ENCODE measurements around the gene C10orf120.

Gene C10orf120

GRCh38 chr10:122703483-122704448 lies 4.1 kb upstream of the C10orf120 start:
- no peak for DNase-seq (ENCODE audit: low read depth)

DNA sequence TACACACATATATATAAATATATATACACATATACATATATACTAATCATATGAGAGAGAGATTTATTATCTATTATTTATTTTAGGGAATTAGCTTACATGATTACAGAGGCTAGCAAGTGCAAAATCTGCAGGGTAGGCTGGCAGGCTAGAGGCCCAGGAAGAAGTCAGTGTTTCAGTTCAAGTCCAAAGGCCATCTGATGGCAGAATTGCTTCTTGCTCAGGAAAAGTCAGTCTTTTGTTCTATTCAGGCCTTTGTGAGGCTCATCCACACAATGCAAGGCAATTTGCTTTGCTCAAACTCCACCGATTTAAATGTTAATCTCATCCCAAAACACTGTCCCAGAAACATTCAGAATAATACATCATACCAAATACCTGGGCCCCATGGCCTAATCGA lies 2.6 kb upstream of the C10orf120 start:
- DNase-seq (ENCODE audit: low read depth), result no peak

DNA sequence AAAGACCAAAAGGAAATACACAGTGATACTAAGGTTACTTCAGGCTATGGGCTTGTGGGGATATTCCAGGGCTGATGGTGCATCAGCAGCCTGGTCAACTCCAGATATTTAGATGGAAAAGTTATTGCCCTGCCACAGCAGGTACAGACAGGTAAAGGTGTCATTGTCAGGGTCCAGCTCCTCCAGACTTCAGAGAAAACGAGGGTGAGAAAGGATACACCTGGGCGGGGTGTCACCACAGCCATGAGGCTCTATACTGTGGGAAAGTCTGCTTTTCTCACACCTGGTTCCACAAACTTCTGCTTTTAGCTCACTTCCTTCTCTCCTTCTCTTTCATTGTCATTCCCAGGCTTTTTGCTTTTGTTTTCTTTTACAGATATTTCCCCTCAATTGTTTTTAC lies 2.0 kb upstream of the C10orf120 start:
- DNase-seq (ENCODE audit: low read depth), result no peak

GRCh38 chr10:122696687-122697086 lies 3.0 kb downstream of the C10orf120 start:
- DNase-seq (ENCODE audit: low read depth), result no peak

GRCh38 chr10:122692744-122693143 lies 6.9 kb downstream of the C10orf120 start:
- DNase-seq (ENCODE audit: low read depth), result no peak

GRCh38 chr10:122689146-122689820 lies 10.4 kb downstream of the C10orf120 start:
- DNase-seq (ENCODE audit: low read depth), result no peak

GRCh38 chr10:122688293-122688989 lies 11.2 kb downstream of the C10orf120 start:
- no peak for DNase-seq (ENCODE audit: low read depth)

DNA sequence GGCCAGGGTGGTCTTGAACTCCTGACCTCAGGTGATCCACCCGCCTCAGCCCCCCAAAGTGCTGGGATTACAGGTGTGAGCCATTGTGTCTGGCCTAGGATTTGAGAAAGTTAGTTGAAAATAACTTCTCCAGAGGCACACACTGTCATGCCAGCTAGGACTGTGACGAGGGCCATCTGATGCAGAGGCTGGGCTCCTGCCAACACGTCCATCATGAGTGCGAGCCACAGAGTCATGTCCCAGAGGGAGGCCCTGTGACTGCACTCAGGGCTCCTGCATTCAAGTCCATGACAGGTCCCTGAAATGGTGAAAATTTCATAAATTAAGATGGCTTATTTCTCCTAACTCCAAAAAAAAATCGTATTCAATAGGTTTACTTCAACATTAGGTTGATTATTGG lies 17.1 kb downstream of the C10orf120 start:
- no peak for DNase-seq (ENCODE audit: low read depth)

- DNase-seq (ENCODE audit: low read depth), result no peak
These were observed 21.4 kb downstream of the C10orf120 start for GRCh38 chr10:122678266-122678665.

DNA sequence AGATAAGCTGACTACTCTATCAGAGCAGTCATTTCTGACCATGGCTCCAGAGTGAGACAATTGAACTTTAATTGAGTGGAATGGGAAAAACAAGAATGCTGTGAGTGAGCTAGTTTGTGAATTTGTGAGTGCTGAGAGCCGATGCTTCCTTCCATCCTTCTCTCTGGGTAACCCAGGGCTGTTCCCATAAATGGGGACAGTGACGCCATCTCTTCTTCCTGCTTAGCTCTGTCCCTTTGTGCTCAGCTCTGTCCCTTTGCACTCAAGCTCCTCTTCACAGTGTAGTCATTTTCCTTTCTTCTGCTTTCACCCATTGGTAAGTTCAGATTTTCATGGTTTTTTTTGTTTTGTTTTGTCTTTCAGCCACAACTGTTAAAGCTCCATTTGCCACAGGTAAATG lies 24.4 kb downstream of the C10orf120 start:
- DNase-seq (ENCODE audit: low read depth), result no peak

DNA sequence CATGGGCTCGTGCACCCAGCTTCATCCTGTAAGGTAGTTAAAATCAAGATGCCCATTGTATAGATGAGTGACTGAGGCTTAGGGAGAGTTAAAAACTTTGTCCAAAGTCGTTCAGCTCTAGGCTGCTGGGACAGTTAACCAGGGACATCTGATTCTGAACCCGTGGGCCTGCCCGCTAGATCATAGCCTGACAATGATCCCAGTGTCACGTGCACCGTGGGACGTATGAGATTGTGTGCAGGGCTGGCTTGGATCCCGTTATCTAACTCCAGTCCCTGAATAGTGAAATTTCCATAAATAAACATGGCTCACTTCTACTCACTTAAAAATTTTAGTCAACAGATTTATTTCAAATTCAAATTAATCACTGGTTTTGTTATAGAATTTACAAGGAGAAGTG lies 24.9 kb downstream of the C10orf120 start:
- DNase-seq (ENCODE audit: low read depth), result no peak

- DNase-seq (ENCODE audit: low read depth), result no peak
These were observed 25.9 kb downstream of the C10orf120 start for GRCh38 chr10:122673731-122674130.

- DNase-seq (ENCODE audit: low read depth), result no peak
These were observed 26.4 kb downstream of the C10orf120 start for GRCh38 chr10:122673269-122673668.

DNA sequence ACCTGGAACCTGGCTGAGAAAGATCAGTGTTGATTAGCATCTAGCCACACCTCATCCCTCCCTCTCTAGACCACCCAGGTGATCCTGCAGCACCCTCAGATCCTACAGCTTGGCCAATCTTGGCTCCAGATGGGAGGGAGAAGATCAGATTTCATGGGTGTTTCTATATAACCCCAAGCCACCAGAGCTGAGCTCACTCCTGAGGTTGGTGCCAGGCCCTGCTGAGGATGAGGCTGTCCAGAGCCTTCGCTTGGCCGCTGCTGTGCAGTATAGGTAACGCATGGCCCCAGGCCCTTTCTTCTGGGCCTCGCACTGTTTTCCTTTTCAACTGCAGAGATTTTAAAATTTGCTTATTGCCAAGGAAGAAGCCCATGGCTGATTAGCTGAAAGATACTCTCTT lies 27.0 kb downstream of the C10orf120 start:
- DNase-seq (ENCODE audit: low read depth), result no peak

DNA sequence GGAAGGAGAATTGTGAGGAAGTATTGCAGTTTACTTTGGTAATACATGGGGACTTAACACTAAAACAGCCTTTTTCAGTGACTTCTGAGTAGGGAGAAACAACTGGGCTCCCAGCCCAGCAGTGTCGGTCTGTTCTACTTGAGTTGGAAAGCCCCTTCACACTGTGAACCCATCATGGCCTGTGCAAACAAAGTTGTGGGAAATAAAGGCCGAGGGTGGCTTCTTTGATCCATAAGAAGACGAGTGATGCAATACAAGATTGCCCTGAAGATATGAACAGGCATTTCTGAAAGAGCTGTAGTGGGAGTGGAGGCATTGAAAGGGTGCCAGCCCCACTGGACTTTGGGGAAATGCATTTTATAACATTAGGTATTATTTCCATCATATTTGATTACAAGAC lies 28.3 kb downstream of the C10orf120 start:
- DNase-seq (ENCODE audit: low read depth), result no peak

- no peak for DNase-seq (ENCODE audit: low read depth)
These were observed 29.8 kb downstream of the C10orf120 start for GRCh38 chr10:122669842-122670241.

- no peak for DNase-seq (ENCODE audit: low read depth)
These were observed 30.6 kb downstream of the C10orf120 start for GRCh38 chr10:122669045-122669444.

DNA sequence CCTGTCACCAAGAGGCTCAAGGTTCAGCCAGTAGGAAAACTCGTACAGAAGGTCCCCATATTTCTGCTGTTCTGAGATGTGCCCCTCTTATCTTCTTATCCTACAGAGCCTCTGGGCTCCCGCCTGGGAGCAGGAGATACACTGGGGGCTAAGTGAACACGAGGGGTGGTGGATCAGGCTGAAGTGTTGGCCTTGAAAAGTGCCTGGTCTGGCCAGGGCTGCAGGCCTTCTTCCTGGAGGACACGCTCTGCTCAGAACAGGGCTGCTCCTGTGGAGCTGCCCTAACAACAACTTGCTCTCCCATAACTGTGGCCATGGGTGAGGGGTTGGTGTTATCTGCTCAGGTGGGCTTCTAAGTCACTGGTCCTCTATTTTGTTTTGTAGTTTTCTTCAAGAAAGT lies 33.7 kb downstream of the C10orf120 start:
- DNase-seq (ENCODE audit: low read depth), result no peak

DNA sequence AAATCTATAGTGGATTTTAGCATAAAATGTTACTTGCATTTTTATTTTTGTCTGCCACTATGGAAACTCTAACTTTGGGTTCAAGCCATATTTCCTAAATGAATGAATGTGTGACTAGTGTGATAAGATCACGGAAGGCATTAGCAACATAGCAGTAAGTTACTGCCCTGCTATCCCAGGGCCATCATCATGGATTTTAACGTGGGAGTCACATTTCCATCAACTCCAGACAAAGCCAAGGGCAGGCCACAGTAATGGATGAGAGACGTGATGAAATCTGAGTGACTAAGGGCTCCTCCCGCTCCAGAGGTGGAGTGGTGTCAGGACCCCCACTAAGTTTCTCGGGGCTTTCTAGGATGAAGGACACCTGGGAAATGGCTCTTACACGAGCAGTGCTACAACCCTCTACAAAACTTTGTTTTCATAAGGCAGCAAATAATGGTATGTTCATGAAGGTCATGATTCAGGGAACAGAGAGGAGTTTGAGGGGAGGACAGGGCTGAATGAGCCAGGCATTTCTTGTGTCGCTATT lies 34.3 kb downstream of the C10orf120 start:
- no peak for DNase-seq (ENCODE audit: low read depth)

DNA sequence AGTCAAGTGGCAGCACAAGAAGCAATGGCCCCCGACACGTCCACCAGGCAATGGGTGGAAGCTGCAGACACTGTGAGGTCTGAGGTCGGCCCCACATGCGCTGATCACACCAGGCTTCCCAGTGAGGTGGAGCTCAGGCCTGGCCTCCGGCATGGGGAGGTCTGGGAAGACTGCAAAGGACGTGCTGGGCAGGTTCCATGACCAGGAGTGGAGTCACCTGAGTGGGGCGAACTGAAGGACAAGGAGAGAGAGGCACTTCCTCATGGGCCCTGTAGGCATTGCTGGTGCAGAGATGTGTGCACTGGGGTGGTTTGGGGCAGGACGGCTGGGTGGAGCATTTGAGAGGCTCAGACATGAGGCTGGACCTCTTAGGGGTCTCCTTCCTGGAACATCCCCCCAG lies 35.1 kb downstream of the C10orf120 start:
- DNase-seq (ENCODE audit: low read depth), result no peak

- DNase-seq (ENCODE audit: low read depth), result no peak
These were observed 36.0 kb downstream of the C10orf120 start for GRCh38 chr10:122663516-122664130.

DNA sequence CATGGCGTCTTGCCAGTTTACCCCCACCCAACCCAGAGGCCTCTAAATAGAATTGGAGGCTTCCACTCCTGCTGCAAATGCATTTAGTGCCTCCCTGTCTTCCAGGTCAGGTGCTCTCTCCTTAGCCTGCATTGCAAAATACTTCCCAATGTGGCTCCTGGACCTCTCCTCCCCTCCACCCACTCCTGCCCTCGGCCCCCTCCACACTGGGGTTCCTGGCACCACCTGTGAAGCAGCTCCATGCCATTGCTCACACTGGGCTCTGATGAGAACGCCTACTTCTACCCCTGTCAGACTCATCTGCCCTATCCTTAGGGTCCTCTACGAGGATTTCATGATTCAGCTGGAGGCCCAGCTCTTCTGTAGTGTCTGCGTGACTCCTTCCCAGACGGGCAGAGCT lies 37.4 kb downstream of the C10orf120 start:
- DNase-seq (ENCODE audit: low read depth), result no peak
